Measurements from ENCODE around the gene TMEM222.

GRCh38 chr1:27353166-27353565 is 31.2 kb downstream of the TMEM222 start:
- no peak for TF ChIP-seq CTCF (IDR thresholded peaks at IDR 0.05; ENCODE audit: borderline replicate concordance, extremely low read depth, low read length, poor library complexity, severe bottlenecking)
- TF ChIP-seq EZH2 (IDR thresholded peaks at IDR 0.05; ENCODE audit: borderline replicate concordance, low read depth, low read length, severe bottlenecking), result no peak
